ENCODE measurements around the gene DST. TPM values are rescaled to one million over a fixed set of nuclear protein-coding genes. Genes with fewer than 3 reads are reported as not detected.

Gene DST
- total RNA-seq, 1 experiment from 2014 or later = 132 TPM

DNA sequence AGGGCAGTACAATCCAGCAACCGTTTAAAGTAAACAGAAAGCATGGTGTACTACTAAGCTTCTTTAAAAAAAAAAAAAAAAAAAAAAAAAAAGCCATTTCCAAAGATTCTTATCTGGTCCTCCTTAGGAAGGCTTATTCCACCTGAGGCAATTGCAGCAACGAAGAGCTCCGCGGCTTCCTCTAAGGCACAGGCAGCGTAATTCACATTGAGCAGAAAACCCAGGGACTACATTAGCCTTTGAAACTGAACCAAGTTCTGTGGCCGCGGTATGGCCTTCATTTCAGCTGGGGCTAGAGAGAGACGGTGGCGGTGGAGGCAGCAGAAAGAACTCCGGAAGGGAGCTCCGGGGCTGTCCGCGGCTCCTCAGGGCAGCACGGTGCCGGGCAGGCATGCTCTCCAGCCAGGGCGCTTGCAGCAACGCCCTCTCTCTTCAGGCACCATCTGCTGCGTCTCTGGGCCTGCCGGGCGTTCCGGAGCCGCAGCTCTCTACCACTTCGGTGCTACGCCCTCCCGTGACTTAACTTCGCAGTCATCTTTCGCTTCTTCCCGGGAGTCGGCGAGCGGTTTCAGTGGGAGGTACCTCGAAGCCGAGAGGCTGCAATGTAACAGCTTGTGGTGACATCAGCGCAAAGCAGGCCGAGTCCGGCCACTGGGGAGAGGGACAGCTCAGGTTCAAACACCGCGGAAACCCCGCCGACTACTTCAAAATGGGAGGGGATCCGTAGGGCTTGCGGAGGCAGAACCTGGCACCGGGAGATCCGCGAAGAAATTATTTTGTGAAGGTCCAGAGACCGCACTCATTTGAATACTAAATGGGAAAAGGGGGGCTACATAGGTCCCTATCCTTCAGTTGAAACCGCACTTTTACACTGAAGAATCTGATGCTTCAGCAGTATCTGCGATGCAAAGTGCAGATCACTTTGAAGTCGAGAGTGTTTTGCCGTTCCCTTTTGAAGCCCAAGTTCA, 100.0 kb downstream of the DST start (continued):
- TF ChIP-seq, protein P1, sequence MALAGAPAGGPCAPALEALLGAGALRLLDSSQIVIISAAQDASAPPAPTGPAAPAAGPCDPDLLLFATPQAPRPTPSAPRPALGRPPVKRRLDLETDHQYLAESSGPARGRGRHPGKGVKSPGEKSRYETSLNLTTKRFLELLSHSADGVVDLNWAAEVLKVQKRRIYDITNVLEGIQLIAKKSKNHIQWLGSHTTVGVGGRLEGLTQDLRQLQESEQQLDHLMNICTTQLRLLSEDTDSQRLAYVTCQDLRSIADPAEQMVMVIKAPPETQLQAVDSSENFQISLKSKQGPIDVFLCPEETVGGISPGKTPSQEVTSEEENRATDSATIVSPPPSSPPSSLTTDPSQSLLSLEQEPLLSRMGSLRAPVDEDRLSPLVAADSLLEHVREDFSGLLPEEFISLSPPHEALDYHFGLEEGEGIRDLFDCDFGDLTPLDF (CRISPR knock-in tag; IDR thresholded peaks at IDR 0.05) = no peak
- TF ChIP-seq GABPB1 (CRISPR knock-in tag; IDR thresholded peaks at IDR 0.05) = peak; percentile 91
- TF ChIP-seq ZNF121 (CRISPR knock-in tag; IDR thresholded peaks at IDR 0.05) = no peak
- TF ChIP-seq RORB (CRISPR knock-in tag; IDR thresholded peaks at IDR 0.05) = no peak
- no peak for TF ChIP-seq MXD4 (CRISPR knock-in tag; IDR thresholded peaks at IDR 0.05; ENCODE audit: borderline replicate concordance)
- TF ChIP-seq, protein P2, sequence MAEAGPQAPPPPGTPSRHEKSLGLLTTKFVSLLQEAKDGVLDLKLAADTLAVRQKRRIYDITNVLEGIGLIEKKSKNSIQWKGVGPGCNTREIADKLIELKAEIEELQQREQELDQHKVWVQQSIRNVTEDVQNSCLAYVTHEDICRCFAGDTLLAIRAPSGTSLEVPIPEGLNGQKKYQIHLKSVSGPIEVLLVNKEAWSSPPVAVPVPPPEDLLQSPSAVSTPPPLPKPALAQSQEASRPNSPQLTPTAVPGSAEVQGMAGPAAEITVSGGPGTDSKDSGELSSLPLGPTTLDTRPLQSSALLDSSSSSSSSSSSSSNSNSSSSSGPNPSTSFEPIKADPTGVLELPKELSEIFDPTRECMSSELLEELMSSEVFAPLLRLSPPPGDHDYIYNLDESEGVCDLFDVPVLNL (CRISPR knock-in tag; IDR thresholded peaks at IDR 0.05; ENCODE audit: borderline replicate concordance, low read depth) = no peak
- 0 out of 2 replicates have a peak, but pooled peaks have one; percentile 60 for TF ChIP-seq PRRX2 (CRISPR knock-in tag; IDR thresholded peaks at IDR 0.05)
- no peak for TF ChIP-seq ELF4 (CRISPR knock-in tag; IDR thresholded peaks at IDR 0.05; ENCODE audit: low read depth)
- 0 out of 2 replicates have a peak, but pooled peaks have one; percentile 70 for TF ChIP-seq KAT7 (CRISPR knock-in tag; IDR thresholded peaks at IDR 0.05; ENCODE audit: borderline replicate concordance)
- no peak for TF ChIP-seq ZNF423 (CRISPR knock-in tag; IDR thresholded peaks at IDR 0.05)
- TF ChIP-seq GRHL2 (CRISPR knock-in tag; IDR thresholded peaks at IDR 0.05; ENCODE audit: insufficient replicate concordance, severe bottlenecking) = no peak
- TF ChIP-seq ZNF263 (CRISPR knock-in tag; IDR thresholded peaks at IDR 0.05; ENCODE audit: low read depth) = no peak
- TF ChIP-seq FOXP1 (CRISPR knock-in tag; IDR thresholded peaks at IDR 0.05; ENCODE audit: borderline replicate concordance) = no peak
- TF ChIP-seq JUN (CRISPR knock-in tag; IDR thresholded peaks at IDR 0.05) = no peak; the same call in 1 of the 2 replicates
- TF ChIP-seq, protein P3, sequence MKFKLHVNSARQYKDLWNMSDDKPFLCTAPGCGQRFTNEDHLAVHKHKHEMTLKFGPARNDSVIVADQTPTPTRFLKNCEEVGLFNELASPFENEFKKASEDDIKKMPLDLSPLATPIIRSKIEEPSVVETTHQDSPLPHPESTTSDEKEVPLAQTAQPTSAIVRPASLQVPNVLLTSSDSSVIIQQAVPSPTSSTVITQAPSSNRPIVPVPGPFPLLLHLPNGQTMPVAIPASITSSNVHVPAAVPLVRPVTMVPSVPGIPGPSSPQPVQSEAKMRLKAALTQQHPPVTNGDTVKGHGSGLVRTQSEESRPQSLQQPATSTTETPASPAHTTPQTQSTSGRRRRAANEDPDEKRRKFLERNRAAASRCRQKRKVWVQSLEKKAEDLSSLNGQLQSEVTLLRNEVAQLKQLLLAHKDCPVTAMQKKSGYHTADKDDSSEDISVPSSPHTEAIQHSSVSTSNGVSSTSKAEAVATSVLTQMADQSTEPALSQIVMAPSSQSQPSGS (CRISPR knock-in tag; IDR thresholded peaks at IDR 0.05; ENCODE audit: borderline replicate concordance, low read depth) = no peak
- no peak for TF ChIP-seq OVOL2 (CRISPR knock-in tag; IDR thresholded peaks at IDR 0.05; ENCODE audit: borderline replicate concordance)
- TF ChIP-seq, protein P4, sequence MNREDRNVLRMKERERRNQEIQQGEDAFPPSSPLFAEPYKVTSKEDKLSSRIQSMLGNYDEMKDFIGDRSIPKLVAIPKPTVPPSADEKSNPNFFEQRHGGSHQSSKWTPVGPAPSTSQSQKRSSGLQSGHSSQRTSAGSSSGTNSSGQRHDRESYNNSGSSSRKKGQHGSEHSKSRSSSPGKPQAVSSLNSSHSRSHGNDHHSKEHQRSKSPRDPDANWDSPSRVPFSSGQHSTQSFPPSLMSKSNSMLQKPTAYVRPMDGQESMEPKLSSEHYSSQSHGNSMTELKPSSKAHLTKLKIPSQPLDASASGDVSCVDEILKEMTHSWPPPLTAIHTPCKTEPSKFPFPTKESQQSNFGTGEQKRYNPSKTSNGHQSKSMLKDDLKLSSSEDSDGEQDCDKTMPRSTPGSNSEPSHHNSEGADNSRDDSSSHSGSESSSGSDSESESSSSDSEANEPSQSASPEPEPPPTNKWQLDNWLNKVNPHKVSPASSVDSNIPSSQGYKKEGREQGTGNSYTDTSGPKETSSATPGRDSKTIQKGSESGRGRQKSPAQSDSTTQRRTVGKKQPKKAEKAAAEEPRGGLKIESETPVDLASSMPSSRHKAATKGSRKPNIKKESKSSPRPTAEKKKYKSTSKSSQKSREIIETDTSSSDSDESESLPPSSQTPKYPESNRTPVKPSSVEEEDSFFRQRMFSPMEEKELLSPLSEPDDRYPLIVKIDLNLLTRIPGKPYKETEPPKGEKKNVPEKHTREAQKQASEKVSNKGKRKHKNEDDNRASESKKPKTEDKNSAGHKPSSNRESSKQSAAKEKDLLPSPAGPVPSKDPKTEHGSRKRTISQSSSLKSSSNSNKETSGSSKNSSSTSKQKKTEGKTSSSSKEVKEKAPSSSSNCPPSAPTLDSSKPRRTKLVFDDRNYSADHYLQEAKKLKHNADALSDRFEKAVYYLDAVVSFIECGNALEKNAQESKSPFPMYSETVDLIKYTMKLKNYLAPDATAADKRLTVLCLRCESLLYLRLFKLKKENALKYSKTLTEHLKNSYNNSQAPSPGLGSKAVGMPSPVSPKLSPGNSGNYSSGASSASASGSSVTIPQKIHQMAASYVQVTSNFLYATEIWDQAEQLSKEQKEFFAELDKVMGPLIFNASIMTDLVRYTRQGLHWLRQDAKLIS (CRISPR knock-in tag; IDR thresholded peaks at IDR 0.05; ENCODE audit: borderline replicate concordance) = no peak
- TF ChIP-seq TEAD1 (CRISPR knock-in tag; IDR thresholded peaks at IDR 0.05) = peak; percentile 51; the same call in 1 of the 2 replicates
- TF ChIP-seq ZNF232 (CRISPR knock-in tag; IDR thresholded peaks at IDR 0.05) = peak; percentile 86
- TF ChIP-seq, protein P5, sequence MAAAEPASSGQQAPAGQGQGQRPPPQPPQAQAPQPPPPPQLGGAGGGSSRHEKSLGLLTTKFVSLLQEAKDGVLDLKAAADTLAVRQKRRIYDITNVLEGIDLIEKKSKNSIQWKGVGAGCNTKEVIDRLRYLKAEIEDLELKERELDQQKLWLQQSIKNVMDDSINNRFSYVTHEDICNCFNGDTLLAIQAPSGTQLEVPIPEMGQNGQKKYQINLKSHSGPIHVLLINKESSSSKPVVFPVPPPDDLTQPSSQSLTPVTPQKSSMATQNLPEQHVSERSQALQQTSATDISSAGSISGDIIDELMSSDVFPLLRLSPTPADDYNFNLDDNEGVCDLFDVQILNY (CRISPR knock-in tag; IDR thresholded peaks at IDR 0.05) = 0 out of 2 replicates have a peak, but pooled peaks have one; percentile 29
- TF ChIP-seq FOXJ3 (CRISPR knock-in tag; IDR thresholded peaks at IDR 0.05; ENCODE audit: borderline replicate concordance) = no peak
- no peak for TF ChIP-seq NR1H2 (CRISPR knock-in tag; IDR thresholded peaks at IDR 0.05)
- no peak for TF ChIP-seq ZNF219 (CRISPR knock-in tag; IDR thresholded peaks at IDR 0.05; ENCODE audit: borderline replicate concordance)
- no peak for TF ChIP-seq EMX1 (CRISPR knock-in tag; IDR thresholded peaks at IDR 0.05)
- TF ChIP-seq, protein P6, sequence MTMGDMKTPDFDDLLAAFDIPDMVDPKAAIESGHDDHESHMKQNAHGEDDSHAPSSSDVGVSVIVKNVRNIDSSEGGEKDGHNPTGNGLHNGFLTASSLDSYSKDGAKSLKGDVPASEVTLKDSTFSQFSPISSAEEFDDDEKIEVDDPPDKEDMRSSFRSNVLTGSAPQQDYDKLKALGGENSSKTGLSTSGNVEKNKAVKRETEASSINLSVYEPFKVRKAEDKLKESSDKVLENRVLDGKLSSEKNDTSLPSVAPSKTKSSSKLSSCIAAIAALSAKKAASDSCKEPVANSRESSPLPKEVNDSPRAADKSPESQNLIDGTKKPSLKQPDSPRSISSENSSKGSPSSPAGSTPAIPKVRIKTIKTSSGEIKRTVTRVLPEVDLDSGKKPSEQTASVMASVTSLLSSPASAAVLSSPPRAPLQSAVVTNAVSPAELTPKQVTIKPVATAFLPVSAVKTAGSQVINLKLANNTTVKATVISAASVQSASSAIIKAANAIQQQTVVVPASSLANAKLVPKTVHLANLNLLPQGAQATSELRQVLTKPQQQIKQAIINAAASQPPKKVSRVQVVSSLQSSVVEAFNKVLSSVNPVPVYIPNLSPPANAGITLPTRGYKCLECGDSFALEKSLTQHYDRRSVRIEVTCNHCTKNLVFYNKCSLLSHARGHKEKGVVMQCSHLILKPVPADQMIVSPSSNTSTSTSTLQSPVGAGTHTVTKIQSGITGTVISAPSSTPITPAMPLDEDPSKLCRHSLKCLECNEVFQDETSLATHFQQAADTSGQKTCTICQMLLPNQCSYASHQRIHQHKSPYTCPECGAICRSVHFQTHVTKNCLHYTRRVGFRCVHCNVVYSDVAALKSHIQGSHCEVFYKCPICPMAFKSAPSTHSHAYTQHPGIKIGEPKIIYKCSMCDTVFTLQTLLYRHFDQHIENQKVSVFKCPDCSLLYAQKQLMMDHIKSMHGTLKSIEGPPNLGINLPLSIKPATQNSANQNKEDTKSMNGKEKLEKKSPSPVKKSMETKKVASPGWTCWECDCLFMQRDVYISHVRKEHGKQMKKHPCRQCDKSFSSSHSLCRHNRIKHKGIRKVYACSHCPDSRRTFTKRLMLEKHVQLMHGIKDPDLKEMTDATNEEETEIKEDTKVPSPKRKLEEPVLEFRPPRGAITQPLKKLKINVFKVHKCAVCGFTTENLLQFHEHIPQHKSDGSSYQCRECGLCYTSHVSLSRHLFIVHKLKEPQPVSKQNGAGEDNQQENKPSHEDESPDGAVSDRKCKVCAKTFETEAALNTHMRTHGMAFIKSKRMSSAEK (CRISPR knock-in tag; IDR thresholded peaks at IDR 0.05; ENCODE audit: borderline replicate concordance) = no peak

Data from WTC11 (cell line).